D341Med (cell line): ENCODE results near the gene TMEM44.
"Not testable (repeated sequence)": the region's sequence is repeated elsewhere in the genome, so short reads cannot be mapped to it uniquely, and the experiment has no call there.

Source experiments
- DNase-seq: peaks from one replicate; pipeline ENCODE4 v3.0.0; 2012; ENCODE audit warnings: low spot score

TMEM44 gene

GRCh38 chr3:194609601-194610000, 23.6 kb downstream of the TMEM44 start:
- DNase-seq = no peak

GRCh38 chr3:194608981-194609380, 24.2 kb downstream of the TMEM44 start:
- DNase-seq = no peak

GRCh38 chr3:194607592-194608389, 25.4 kb downstream of the TMEM44 start:
- DNase-seq = no peak

GRCh38 chr3:194606941-194607340, 26.3 kb downstream of the TMEM44 start:
- no peak for DNase-seq

GRCh38 chr3:194606163-194606562, 27.1 kb downstream of the TMEM44 start:
- no peak for DNase-seq

GRCh38 chr3:194605314-194605713, 27.9 kb downstream of the TMEM44 start:
- not testable (repeated sequence) for DNase-seq

GRCh38 chr3:194604837-194605236, 28.4 kb downstream of the TMEM44 start:
- no peak for DNase-seq

- no peak for DNase-seq
Observed at GRCh38 chr3:194604126-194604525, 29.1 kb downstream of the TMEM44 start.

- no peak for DNase-seq
Observed at GRCh38 chr3:194602669-194603171, 30.5 kb downstream of the TMEM44 start.

- DNase-seq = no peak
Observed at GRCh38 chr3:194598771-194599557, 34.3 kb downstream of the TMEM44 start.

- DNase-seq = no peak
Observed at GRCh38 chr3:194596906-194597305, 36.3 kb downstream of the TMEM44 start.

GRCh38 chr3:194592798-194593752, 40.1 kb downstream of the TMEM44 start:
- DNase-seq = no peak

- no peak for DNase-seq
Observed at GRCh38 chr3:194588741-194589140, 44.5 kb downstream of the TMEM44 start.

GRCh38 chr3:194588236-194588635, 45.0 kb downstream of the TMEM44 start:
- DNase-seq = no peak

- no peak for DNase-seq
Observed at GRCh38 chr3:194587438-194587931, 45.7 kb downstream of the TMEM44 start.

- DNase-seq = no peak
Observed at GRCh38 chr3:194586836-194587235, 46.4 kb downstream of the TMEM44 start.

- no peak for DNase-seq
Observed at GRCh38 chr3:194585880-194586281, 47.3 kb downstream of the TMEM44 start.

GRCh38 chr3:194584866-194585265, 48.4 kb downstream of the TMEM44 start:
- no peak for DNase-seq

GRCh38 chr3:194584320-194584776, 48.9 kb downstream of the TMEM44 start:
- no peak for DNase-seq

- DNase-seq = no peak
Observed at GRCh38 chr3:194582196-194582905, 50.9 kb downstream of the TMEM44 start.

- DNase-seq = no peak
Observed at GRCh38 chr3:194579091-194579606, 54.1 kb downstream of the TMEM44 start.
